Uterus (tissue), 4 donors: Measurements from ENCODE around the gene E2F8. TPM values are rescaled to one million over a fixed set of nuclear protein-coding genes. Genes with fewer than 3 reads are reported as not detected.

Experiments used
- DNase-seq, 2 donors: peaks; one replicate each; pipeline ENCODE4 v3.0.0-alpha.2; 2019 to 2020
- H3K27ac ChIP-seq, 2 donors: fragments of 200-600 bp; sonication (generic); 1 replicate in 1 of 2; 2 replicates in 1 of 2; pipeline ENCODE4 v1.5.1; 2016 to 2018
- H3K27me3 ChIP-seq, 2 donors: fragments of 200-600 bp; sonication (generic); one replicate each; pipeline ENCODE4 v1.5.1; 2018 to 2019; ENCODE audit warnings: control low read depth in 1 of 2
- H3K36me3 ChIP-seq, 2 donors: fragments of 200-600 bp; sonication (generic); one replicate each; pipeline ENCODE4 v1.5.1; 2019; ENCODE audit warnings: control low read depth in 1 of 2
- H3K4me1 ChIP-seq, 2 donors: fragments of 200-600 bp; sonication (generic); one replicate each; pipeline ENCODE4 v1.5.1; 2018 to 2019; ENCODE audit warnings: control low read depth in 1 of 2
- H3K4me3 ChIP-seq, 2 donors: fragments of 200-600 bp; sonication (generic); 1 replicate in 1 of 2; 2 replicates in 1 of 2; pipeline ENCODE4 v1.5.1; 2018 to 2019; ENCODE audit warnings: mild to moderate bottlenecking in 1 of 2
- H3K9me3 ChIP-seq, 2 donors: fragments of 200-600 bp; sonication (generic); one replicate each; pipeline ENCODE4 v1.5.1; 2019; ENCODE audit warnings: control low read depth in 1 of 2
- POLR2A ChIP-seq, 2 donors: fragments of 450-650 bp; IDR thresholded peaks; one replicate each; pipeline ENCODE4 v1.6.1; 2016; ENCODE audit warnings: antibody characterized with exemption in 2 of 2, mild to moderate bottlenecking in 1 of 2, moderate library complexity in 1 of 2
- intact Hi-C: fragments of 100-400 bp; cut with DNase I; formaldehyde crosslinking; loops from one replicate; pipeline ENCODE4 v1.15.1; 2023; ENCODE audit warnings: low total_unique reads
- total RNA-seq, 4 donors: library from RNA; depleted of rRNA in 3 of 4; stranded (reverse); fragments of >200 nt in 3 of 4; gene quantifications; one replicate each; pipeline versions ENCODE4 v1.1.0 to v1.2.4, GENCODE V29; 2014 to 2023
- TF ChIP-seq, protein P1 (sequence below), 4 experiments: fragments of 200-600 bp in 2 of 4; fragments of 450-650 bp in 2 of 4; sonication (generic) in 2 of 4; IDR thresholded peaks; one replicate each; pipeline ENCODE4 v1.5.1; 2016 to 2019; ENCODE audit warnings: antibody characterized with exemption in 4 of 4, mild to moderate bottlenecking in 2 of 4, moderate library complexity in 1 of 4
- donor health status: DM: yes; HTN: yes; CAD: no.

The E2F8 gene
- total RNA-seq, 4 donors from 2014 or later = 2.4 TPM; not detected in 3

DNA sequence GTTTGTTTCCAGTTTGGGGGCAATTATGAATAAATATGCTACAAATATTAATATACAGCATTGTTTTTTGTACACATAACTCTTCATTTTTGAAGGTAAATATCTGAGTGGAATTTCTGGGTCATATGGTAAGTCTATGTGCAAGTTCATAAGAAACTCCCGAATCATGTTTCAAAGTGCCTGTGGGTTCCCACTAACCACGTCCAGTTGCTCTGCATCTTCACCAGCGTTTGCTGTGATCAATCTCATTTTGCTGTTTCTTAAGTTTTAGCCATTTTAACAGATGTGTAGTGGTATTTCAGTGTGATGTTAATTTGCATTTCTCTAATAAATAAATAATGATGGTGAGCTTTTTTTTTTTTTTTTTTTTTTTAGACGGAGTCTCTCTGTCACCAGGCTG lies 24.7 kb downstream of the E2F8 start:
- H3K4me1 ChIP-seq = no peaks in the 10 kb centered on the region
- no peak for DNase-seq
- H3K9me3 ChIP-seq = no peaks in the 10 kb centered on the region
- no peaks in the 10 kb centered on the region for H3K36me3 ChIP-seq
- H3K27ac ChIP-seq = no peak overlapping the region
- H3K4me3 ChIP-seq = no peak overlapping the region
- TF ChIP-seq, protein P1, sequence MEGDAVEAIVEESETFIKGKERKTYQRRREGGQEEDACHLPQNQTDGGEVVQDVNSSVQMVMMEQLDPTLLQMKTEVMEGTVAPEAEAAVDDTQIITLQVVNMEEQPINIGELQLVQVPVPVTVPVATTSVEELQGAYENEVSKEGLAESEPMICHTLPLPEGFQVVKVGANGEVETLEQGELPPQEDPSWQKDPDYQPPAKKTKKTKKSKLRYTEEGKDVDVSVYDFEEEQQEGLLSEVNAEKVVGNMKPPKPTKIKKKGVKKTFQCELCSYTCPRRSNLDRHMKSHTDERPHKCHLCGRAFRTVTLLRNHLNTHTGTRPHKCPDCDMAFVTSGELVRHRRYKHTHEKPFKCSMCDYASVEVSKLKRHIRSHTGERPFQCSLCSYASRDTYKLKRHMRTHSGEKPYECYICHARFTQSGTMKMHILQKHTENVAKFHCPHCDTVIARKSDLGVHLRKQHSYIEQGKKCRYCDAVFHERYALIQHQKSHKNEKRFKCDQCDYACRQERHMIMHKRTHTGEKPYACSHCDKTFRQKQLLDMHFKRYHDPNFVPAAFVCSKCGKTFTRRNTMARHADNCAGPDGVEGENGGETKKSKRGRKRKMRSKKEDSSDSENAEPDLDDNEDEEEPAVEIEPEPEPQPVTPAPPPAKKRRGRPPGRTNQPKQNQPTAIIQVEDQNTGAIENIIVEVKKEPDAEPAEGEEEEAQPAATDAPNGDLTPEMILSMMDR (IDR thresholded peaks at IDR 0.05) = no peak
- TF ChIP-seq POLR2A (IDR thresholded peaks at IDR 0.05) = no peak
- intact Hi-C loops = no loop called here
- no peaks in the 10 kb centered on the region for H3K27me3 ChIP-seq

- no peaks in the 10 kb centered on the region for H3K36me3 ChIP-seq
- no peak overlapping the region for H3K27ac ChIP-seq
- no peaks in the 10 kb centered on the region for H3K9me3 ChIP-seq
- H3K4me1 ChIP-seq = no peaks in the 10 kb centered on the region
- no peak overlapping the region for H3K4me3 ChIP-seq
- TF ChIP-seq, protein P1 (IDR thresholded peaks at IDR 0.05) = no peak
- TF ChIP-seq POLR2A (IDR thresholded peaks at IDR 0.05) = no peak
- no peak for DNase-seq
- intact Hi-C loops = no loop called here
- no peaks in the 10 kb centered on the region for H3K27me3 ChIP-seq
Observed at GRCh38 chr11:19209617-19210370, 31.0 kb downstream of the E2F8 start.

DNA sequence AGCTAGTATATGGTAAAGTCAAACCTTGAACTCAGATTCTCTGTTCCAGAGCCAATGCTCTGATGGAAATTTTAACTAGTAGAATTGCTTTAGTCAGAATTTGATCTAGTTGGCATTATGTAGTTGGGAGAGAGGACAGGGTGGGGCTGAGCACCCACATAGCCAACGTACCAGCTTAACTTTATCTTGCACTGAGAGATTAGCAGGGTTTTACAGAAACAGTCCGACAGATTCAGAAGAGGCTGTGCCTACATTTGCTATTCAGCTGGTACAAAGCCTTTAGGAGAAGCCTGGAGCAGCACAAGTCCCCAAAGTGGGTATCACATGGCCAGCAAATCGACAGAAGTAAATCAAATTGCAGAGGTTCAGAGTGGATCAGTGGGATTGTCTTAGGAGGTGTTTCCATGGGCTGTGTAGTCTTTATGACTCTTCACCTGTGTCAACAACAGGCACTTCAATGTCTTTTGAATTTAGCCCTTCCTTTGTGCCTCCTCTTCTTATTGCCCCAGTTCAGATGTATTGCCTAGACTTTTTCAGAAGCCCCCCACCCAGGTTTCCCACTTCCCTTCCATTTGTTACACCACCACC lies 31.7 kb downstream of the E2F8 start:
- H3K4me3 ChIP-seq = no peak overlapping the region
- H3K27me3 ChIP-seq = no peaks in the 10 kb centered on the region
- intact Hi-C loops = no loop called here
- no peaks in the 10 kb centered on the region for H3K4me1 ChIP-seq
- H3K9me3 ChIP-seq = no peaks in the 10 kb centered on the region
- H3K36me3 ChIP-seq = no peaks in the 10 kb centered on the region
- TF ChIP-seq, protein P1 (IDR thresholded peaks at IDR 0.05) = no peak
- TF ChIP-seq POLR2A (IDR thresholded peaks at IDR 0.05) = no peak
- DNase-seq = no peak
- no peak overlapping the region for H3K27ac ChIP-seq

- intact Hi-C loops = no loop called here
- H3K27ac ChIP-seq = no peak overlapping the region
- H3K27me3 ChIP-seq = no peaks in the 10 kb centered on the region
- no peaks in the 10 kb centered on the region for H3K4me1 ChIP-seq
- H3K9me3 ChIP-seq = no peaks in the 10 kb centered on the region
- TF ChIP-seq POLR2A (IDR thresholded peaks at IDR 0.05) = no peak
- TF ChIP-seq, protein P1 (IDR thresholded peaks at IDR 0.05) = no peak
- no peak for DNase-seq
- no peak overlapping the region for H3K4me3 ChIP-seq
- H3K36me3 ChIP-seq = no peaks in the 10 kb centered on the region
Observed at GRCh38 chr11:19208181-19208580, 32.6 kb downstream of the E2F8 start.

GRCh38 chr11:19204836-19205235 lies 35.9 kb downstream of the E2F8 start:
- Histone ChIP-seq H3K27ac (no peak overlapping the region), H3K4me1 (no peaks in the 10 kb centered on the region), H3K9me3 (no peaks in the 10 kb centered on the region), H3K36me3 (no peaks in the 10 kb centered on the region), H3K27me3 (no peaks in the 10 kb centered on the region), H3K4me3 (no peak overlapping the region)
- TF ChIP-seq, protein P1 (IDR thresholded peaks at IDR 0.05) = no peak
- no peak for TF ChIP-seq POLR2A (IDR thresholded peaks at IDR 0.05)
- intact Hi-C loops = no loop called here
- no peak for DNase-seq
